OCI-LY1 (cell line): Measurements from ENCODE around the gene OPTC.

Experiments
- H2AFZ ChIP-seq: fragments of 200-600 bp; sonication (generic), shearing (Covaris generic); 2 replicates; pipeline ENCODE4 v1.6.0; 2014; ENCODE audit warnings: antibody characterized with exemption, mild to moderate bottlenecking, low read length
- H3F3A ChIP-seq: fragments of 200-600 bp; sonication (generic), shearing (Covaris generic); 2 replicates; pipeline ENCODE4 v1.6.0; 2014; ENCODE audit warnings: mild to moderate bottlenecking, antibody characterized with exemption, low read length, moderate library complexity; ENCODE audit not compliant: insufficient read depth
- H3K27ac ChIP-seq: fragments of 200-600 bp; sonication (generic); 2 replicates; pipeline ENCODE4 v1.5.1; 2014; ENCODE audit warnings: low read length, mixed run types, mild to moderate bottlenecking, low read depth; ENCODE audit not compliant: poor library complexity, severe bottlenecking
- H3K27me3 ChIP-seq: fragments of 200-600 bp; sonication (generic); 2 replicates; pipeline ENCODE4 v1.6.0; 2014; ENCODE audit warnings: antibody characterized with exemption, mild to moderate bottlenecking, low read length, moderate library complexity; ENCODE audit not compliant: insufficient read depth
- H3K36me3 ChIP-seq: fragments of 200-600 bp; sonication (generic); 2 replicates; pipeline ENCODE4 v1.6.1; 2014; ENCODE audit warnings: mild to moderate bottlenecking, antibody characterized with exemption, low read length, moderate library complexity, mixed read lengths; ENCODE audit not compliant: insufficient read depth
- H3K4me1 ChIP-seq: fragments of 200-600 bp; sonication (generic); 2 replicates; pipeline ENCODE4 v1.5.1; 2014; ENCODE audit warnings: mild to moderate bottlenecking, low read length, moderate library complexity; ENCODE audit not compliant: insufficient read depth, severe bottlenecking
- H3K4me2 ChIP-seq: fragments of 200-600 bp; sonication (generic), shearing (Covaris generic); 2 replicates; pipeline ENCODE4 v1.6.1; 2014; ENCODE audit warnings: low read length
- H3K4me3 ChIP-seq: fragments of 200-600 bp; sonication (generic); 2 replicates; pipeline ENCODE4 v1.5.1; 2014; ENCODE audit warnings: low read length, low read depth, mild to moderate bottlenecking, mixed read lengths; ENCODE audit not compliant: poor library complexity, severe bottlenecking
- H3K79me2 ChIP-seq: fragments of 200-600 bp; shearing (Covaris generic); 2 replicates; pipeline ENCODE4 v1.6.1; 2016; ENCODE audit warnings: mixed run types, low read length, mixed read lengths; ENCODE audit not compliant: insufficient read depth
- H3K9ac ChIP-seq: fragments of 200-600 bp; sonication (generic), shearing (Covaris generic); 2 replicates; pipeline ENCODE4 v1.6.1; 2014; ENCODE audit warnings: mild to moderate bottlenecking, low read length, mixed read lengths
- H3K9me2 ChIP-seq: fragments of 200-600 bp; sonication (generic), shearing (Covaris generic); 2 replicates; pipeline ENCODE4 v1.6.1; 2014; ENCODE audit warnings: low read depth, mild to moderate bottlenecking, low read length, mixed read lengths
- H3K9me3 ChIP-seq: fragments of 200-600 bp; shearing (Covaris generic); 2 replicates; pipeline ENCODE4 v1.6.1; 2014; ENCODE audit warnings: low read length, mixed read lengths
- H4K20me1 ChIP-seq: fragments of 200-600 bp; sonication (generic), shearing (Covaris generic); 2 replicates; pipeline ENCODE4 v1.6.0; 2016; ENCODE audit warnings: mild to moderate bottlenecking, low read length; ENCODE audit not compliant: insufficient read depth
- EZH2 ChIP-seq: fragments of 200-600 bp; sonication (generic), shearing (Covaris generic); IDR thresholded peaks from 2 replicates; pipeline ENCODE4 v1.8.0; 2017; ENCODE audit warnings: borderline replicate concordance, mixed run types, mild to moderate bottlenecking, antibody characterized with exemption, low read length, moderate library complexity, mixed read lengths
- TF ChIP-seq, protein P1 (sequence below): fragments of 200-600 bp; sonication (generic), shearing (Covaris generic); IDR thresholded peaks from 2 replicates; pipeline ENCODE4 v1.5.1; 2017; ENCODE audit warnings: mild to moderate bottlenecking, antibody characterized with exemption, low read length, moderate library complexity, mixed read lengths

Gene OPTC

DNA sequence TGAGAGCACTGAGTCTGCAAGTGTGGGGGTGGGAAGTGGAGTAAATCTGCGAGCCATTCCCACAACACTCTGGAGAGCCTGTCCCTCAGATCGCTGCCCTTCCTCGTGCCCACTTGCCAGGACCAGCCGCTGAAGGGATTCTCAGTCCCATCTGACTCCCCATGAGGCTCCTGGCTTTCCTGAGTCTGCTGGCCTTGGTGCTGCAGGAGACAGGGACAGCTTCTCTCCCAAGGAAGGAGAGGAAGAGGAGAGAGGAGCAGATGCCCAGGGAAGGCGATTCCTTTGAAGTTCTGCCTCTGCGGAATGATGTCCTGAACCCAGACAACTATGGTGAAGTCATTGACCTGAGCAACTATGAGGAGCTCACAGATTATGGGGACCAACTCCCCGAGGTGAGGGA lies 1.9 kb downstream of the OPTC start:
- H3K27me3 ChIP-seq: peaks cover 4% of the 10 kb centered on the region; the same call in 1 of the 2 replicates
- no peaks in the 10 kb centered on the region for H3K9me2 ChIP-seq
- no peaks in the 10 kb centered on the region for H3K9me3 ChIP-seq
- H4K20me1 ChIP-seq: no peaks in the 10 kb centered on the region
- H3K4me1 ChIP-seq: peaks cover 5% of the 10 kb centered on the region
- H3K27ac ChIP-seq: no peak overlapping the region
- no peak overlapping the region for H3K9ac ChIP-seq
- no peak overlapping the region for H3K4me3 ChIP-seq
- no peak for TF ChIP-seq EZH2
- TF ChIP-seq, protein P1, sequence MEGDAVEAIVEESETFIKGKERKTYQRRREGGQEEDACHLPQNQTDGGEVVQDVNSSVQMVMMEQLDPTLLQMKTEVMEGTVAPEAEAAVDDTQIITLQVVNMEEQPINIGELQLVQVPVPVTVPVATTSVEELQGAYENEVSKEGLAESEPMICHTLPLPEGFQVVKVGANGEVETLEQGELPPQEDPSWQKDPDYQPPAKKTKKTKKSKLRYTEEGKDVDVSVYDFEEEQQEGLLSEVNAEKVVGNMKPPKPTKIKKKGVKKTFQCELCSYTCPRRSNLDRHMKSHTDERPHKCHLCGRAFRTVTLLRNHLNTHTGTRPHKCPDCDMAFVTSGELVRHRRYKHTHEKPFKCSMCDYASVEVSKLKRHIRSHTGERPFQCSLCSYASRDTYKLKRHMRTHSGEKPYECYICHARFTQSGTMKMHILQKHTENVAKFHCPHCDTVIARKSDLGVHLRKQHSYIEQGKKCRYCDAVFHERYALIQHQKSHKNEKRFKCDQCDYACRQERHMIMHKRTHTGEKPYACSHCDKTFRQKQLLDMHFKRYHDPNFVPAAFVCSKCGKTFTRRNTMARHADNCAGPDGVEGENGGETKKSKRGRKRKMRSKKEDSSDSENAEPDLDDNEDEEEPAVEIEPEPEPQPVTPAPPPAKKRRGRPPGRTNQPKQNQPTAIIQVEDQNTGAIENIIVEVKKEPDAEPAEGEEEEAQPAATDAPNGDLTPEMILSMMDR: no peak
- no peaks in the 10 kb centered on the region for H3K36me3 ChIP-seq
- H3K4me2 ChIP-seq: no peak overlapping the region
- H2AFZ ChIP-seq: no peak overlapping the region
- no peaks in the 10 kb centered on the region for H3F3A ChIP-seq
- H3K79me2 ChIP-seq: no peaks in the 10 kb centered on the region

DNA sequence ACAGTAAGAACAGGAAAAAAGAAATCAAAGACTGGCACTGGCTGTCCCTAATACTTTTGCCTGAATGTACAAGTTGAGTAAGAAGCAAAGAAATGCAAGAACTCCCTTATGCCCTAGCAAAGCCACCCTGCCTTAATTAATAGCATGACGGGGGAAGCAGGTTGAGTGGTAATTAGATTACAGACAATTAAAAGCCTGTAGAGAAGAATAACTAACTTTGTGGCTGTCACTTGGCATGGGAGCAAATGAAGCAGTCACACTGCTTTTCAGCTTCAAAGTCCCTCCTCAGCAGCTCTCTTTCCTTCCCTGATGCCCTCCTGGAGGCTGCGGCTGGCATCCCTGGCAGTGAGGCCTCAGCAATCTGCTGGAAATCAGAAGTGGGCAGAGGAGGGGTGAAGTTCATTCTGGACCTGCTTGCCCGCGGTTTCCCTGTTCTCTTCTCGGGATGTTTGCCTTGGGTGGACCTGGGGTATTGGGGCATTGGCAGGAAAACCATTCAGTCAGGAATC lies 3.4 kb downstream of the OPTC start:
- Histone ChIP-seq H3K27ac (no peak overlapping the region), H3K4me3 (no peak overlapping the region), H3K36me3 (no peaks in the 10 kb centered on the region), H3K9me3 (no peaks in the 10 kb centered on the region), H3K79me2 (no peaks in the 10 kb centered on the region), H3K4me2 (no peak overlapping the region), H3K9me2 (no peaks in the 10 kb centered on the region), H3K9ac (no peak overlapping the region), H2AFZ (no peak overlapping the region), H3F3A (no peaks in the 10 kb centered on the region), H4K20me1 (no peaks in the 10 kb centered on the region), H3K27me3 (peaks cover 4% of the 10 kb centered on the region; the same call in 1 of the 2 replicates), H3K4me1 (no peaks in the 10 kb centered on the region)
- TF ChIP-seq, protein P1: no peak
- TF ChIP-seq EZH2: no peak

DNA sequence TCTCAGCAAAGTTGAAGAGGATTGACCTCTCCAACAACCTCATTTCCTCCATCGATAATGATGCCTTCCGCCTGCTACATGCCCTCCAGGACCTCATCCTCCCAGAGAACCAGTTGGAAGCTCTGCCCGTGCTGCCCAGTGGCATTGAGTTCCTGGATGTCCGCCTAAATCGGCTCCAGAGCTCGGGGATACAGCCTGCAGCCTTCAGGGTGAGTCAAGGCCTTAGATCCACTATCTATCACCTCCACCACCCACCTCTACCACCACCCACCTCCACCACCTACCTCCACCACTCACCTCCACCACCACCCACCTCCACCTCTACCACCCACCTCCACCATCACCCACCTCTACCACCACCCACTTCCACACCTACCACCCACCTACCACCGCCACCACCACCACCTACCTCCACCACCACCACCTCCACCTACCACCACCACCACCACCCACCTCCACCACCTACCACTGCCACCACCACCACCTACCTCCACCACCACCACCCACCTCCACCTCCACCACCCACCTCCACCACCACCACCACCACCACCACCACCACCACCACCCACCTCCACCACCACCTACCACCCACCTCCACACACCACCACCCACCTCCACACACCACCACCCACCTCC lies 5.8 kb downstream of the OPTC start:
- no peak overlapping the region for H3K27ac ChIP-seq
- H3K4me1 ChIP-seq: no peaks in the 10 kb centered on the region
- no peak overlapping the region for H3K4me3 ChIP-seq
- H3K27me3 ChIP-seq: no peaks in the 10 kb centered on the region
- H4K20me1 ChIP-seq: no peaks in the 10 kb centered on the region
- no peak overlapping the region for H3K9ac ChIP-seq
- H3K4me2 ChIP-seq: no peak overlapping the region
- H3K79me2 ChIP-seq: no peaks in the 10 kb centered on the region
- TF ChIP-seq EZH2: no peak
- TF ChIP-seq, protein P1: no peak
- no peaks in the 10 kb centered on the region for H3F3A ChIP-seq
- no peaks in the 10 kb centered on the region for H3K9me2 ChIP-seq
- H3K9me3 ChIP-seq: no peaks in the 10 kb centered on the region
- H2AFZ ChIP-seq: no peak overlapping the region
- H3K36me3 ChIP-seq: no peaks in the 10 kb centered on the region
